IPS DF 19.7 (cell line): ENCODE data around the gene CCNF.

ENCODE experiments used
- DNase-seq: peaks from one replicate; pipeline ENCODE4 v3.0.0-alpha.2; 2013; ENCODE audit warnings: low read depth, low spot score

Gene CCNF

DNA sequence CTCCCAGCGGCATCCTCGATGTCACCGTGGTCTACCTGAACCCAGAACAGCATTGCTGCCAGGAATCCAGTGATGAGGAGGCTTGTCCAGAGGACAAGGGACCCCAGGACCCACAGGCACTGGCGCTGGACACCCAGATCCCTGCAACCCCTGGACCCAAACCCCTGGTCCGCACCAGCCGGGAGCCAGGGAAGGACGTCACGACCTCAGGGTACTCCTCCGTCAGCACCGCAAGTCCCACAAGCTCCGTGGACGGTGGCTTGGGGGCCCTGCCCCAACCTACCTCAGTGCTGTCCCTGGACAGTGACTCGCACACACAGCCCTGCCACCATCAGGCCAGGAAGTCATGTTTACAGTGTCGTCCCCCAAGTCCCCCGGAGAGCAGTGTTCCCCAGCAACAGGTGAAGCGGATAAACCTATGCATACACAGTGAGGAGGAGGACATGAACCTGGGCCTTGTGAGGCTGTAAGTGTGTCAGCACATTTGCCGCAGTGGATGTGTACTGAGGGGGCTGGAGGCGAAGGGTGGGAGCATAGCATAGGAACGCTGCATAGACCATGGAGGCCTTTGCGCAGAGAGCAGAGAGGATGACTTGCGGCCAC lies 27.4 kb downstream of the CCNF start:
- no peak for DNase-seq

DNA sequence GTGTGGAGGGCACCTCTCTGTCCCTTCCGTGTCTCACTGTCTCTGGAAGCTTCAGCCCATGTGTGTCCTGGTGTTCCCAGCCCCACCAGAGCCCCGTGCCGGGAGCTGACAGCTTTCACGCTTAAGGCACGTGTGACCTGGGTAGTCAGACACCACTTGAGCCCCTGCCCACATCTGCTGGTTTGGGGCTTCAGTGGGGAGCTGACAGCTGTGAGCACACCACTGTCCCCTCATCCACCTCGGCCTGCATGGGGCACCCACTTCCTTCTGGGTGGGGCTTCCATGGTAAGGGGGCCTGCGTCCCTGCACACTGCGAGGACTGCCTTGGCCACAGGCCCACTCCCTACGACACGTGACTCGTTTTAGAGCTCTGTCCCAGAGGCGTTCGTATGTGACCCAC lies 28.0 kb downstream of the CCNF start:
- DNase-seq: no peak

DNA sequence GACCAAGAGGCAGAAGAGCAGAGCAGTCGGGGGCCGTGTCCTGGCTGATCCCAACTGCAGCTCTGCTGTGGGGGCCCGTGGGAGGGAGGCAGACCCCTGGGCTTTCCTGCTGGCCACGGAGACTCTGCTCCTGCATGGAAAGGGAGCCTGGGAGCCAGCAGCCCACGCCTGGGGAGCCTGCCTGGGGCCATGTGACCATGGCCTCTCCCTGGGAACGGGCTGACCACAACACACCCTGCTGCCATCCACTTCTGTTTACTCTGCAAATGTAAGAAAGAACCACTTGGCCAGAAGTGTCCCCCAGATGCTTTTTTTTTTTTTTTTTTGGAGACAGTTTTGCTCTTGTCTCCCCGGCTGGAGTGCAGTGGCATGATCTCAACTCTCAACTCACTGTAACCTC lies 28.7 kb downstream of the CCNF start:
- DNase-seq: no peak

DNA sequence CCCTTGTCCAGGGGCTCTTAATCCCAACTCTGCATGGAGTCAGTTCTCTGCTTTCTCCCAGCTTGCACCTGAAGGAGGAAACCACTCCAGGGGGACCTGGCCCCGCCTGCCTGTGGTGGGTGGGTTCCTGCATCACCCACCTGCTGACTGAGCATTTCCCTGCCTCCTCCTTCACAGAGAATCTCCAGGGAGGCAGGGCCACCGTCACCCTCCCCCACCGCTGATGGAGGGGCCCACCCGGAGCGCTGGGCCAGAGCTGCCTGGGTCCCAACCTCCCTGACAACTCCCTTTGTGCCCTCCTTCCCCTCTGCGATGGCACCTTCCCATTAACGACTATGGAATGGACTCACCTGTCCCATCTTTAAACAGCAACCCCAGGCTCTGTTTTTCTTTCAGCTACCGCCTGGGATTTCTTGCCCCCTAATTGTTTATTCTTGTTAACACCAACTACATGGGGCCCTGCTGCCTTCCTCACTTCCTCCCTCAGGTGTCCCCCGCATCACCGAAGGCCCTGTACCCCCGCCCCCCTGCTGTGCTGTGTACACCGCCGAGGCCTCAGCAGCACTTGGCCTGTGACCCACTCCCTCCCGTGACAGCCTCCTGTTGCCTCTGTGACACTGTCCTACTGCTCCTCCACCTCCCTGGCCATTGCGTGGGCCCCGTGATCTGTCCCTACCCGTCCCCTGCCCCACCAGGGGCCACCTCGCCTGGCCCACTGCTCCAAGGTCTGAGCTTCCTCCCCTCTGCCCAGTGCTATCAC lies 29.8 kb downstream of the CCNF start:
- no peak for DNase-seq

DNA sequence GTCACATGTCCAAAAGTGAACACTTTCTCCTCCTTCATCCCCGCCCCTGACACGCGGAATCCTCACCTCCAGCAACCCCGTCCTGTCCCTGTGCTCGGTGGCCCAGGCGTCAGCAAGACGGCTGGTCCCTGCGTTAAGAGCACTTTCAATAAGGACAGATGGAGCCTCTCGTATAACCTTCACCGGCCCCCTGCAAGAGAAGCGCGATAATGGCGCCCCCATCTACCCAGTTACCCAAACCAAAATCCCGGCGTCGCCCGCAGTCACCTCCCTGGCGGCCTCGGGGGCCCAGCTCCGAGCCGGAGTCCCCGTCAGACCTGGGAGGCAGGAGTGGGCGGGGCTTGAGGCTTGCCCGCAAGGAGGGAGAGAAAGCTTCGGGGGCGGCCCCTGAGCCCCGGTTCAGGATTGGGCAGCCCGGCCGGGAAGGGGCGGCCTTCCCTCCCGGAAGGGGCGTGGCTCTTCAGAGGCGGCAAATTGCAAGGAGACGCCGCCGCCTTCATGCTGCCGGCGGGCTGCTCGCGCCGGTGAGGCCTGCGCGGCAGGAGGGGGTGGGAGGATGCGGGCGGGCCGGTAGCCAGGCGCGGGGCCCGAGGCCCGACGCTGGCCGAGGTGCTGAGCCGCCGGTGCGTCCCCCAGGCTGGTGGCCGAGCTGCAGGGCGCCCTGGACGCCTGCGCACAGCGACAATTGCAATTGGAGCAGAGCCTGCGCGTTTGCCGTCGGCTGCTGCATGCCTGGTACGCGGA lies 30.6 kb downstream of the CCNF start, which contains the start of gene TEDC2:
TSS of gene TEDC2 (plus strand) at position 463 of the 744 bp plus-strand sequence. CDS start at position 499, 36 bp downstream.
- DNase-seq: peak; percentile 67

DNA sequence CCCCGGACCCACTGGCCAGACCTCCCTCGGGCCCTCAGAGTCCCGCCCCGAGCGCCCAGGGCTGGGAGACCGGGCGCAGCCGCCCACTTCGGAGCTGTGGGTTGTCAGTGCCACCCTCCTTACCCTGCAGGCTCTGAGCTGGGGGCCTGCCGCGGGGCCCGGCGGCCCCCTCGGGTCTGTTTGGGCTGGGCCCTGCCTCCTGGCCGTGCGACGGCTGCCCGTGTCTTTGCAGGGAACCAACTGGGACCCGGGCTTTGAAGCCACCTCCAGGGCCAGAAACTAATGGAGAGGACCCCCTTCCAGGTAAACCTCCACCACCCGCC lies 31.1 kb downstream of the CCNF start:
- DNase-seq: no peak

DNA sequence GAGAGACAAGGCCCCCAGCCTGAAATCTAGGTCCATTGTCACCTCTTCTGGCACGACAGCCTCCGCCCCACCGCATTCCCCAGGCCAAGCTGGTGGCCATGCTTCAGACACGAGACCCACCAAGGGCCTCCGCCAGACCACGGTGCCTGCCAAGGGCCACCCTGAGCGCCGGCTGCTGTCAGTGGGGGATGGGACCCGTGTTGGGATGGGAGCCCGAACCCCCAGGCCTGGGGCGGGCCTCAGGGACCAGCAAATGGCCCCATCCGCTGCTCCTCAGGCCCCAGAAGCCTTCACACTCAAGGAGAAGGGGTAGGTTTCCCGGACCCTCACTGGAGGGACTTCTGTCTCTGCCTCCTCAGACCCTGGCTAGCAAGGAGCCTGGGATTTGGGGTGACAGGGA lies 31.7 kb downstream of the CCNF start:
- no peak for DNase-seq

DNA sequence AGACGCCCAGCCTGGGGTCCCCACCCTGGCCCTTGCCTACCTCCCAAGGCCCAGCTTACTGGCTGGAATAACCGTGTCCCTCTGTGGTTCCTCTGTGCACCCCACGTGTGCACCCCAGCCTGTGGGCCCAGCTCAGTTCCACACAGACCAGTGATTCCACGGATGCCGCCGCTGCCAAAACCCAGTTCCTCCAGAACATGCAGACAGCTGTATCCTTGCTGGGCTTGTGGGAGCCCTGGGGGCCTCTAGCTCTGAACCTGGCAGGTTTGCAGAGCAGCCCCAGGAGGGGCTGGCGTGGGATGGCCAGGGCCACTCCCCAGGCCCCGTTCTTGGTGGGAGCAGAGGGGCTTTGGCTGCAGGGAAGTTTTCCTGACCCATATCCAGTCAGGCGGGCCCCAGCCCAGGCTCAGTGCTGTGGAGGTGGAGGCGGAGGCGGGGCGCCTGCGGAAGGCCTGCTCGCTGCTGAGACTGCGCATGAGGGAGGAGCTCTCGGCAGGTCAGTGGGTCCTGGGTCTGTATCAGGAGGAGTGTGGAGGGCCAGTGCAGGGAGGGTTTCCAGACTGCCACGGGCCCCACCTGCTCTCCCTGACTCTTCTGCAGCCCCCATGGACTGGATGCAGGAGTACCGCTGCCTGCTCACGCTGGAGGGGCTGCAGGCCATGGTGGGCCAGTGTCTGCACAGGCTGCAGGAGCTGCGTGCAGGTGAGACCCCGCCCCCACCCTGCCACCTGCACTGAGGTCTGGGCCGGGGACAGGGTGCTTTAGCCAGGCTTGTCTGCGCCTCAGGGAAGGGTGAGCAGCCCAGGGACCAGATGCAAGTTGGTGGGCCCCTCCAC lies 33.0 kb downstream of the CCNF start:
- no peak for DNase-seq

DNA sequence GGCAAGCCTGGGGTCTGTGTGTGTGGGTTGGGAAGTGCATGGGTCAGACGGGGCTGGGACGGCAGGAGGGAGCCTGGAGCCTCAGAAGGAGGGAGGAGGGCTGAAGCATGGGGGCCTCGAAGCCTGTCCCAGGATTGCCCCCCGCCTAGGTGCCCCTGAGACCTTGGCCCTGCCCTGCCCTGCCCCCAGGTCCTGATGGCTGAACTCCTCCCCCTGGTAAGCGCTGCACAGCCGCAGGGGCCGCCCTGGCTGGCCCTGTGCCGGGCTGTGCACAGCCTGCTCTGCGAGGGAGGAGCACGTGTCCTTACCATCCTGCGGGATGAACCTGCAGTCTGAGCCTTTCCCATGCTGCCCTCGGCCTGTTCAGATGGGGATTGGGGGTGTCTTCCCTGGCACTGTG lies 35.1 kb downstream of the CCNF start:
- no peak for DNase-seq

DNA sequence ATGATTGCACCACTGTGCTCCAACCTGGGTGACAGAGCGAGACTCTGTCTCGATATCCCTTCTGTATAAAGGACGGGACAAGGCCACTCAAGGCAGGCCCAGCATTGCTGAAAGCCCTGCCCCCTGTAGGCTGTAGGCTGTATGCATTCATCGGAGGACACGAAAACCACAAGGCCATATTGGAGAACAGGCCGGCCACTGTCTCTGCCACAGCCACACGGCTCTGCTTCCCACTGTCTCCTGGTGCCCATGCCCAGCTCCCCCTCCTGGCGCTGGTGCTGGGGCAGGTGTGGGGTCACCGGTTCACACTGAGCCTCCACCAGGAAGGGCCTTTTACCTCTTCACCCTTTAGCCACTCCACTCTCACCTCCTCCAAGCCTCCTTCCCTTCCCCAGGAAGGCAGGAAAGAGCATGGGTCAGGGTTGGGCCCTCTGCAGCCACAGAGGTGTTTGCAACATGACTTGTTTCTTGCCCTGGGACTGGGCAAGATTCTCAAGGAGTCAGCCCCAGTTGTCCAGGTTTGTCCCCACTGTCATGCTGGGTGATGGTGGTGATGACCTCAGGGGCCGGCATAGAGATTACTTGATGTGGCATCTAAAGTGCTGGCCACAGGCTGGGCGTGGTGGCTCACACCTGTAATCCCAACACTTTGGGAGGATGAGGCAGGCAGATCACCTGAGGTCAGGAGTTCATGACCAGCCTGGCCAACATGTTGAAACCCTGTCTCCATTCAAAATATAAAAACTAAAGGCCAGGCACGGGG lies 36.6 kb downstream of the CCNF start:
- no peak for DNase-seq

DNA sequence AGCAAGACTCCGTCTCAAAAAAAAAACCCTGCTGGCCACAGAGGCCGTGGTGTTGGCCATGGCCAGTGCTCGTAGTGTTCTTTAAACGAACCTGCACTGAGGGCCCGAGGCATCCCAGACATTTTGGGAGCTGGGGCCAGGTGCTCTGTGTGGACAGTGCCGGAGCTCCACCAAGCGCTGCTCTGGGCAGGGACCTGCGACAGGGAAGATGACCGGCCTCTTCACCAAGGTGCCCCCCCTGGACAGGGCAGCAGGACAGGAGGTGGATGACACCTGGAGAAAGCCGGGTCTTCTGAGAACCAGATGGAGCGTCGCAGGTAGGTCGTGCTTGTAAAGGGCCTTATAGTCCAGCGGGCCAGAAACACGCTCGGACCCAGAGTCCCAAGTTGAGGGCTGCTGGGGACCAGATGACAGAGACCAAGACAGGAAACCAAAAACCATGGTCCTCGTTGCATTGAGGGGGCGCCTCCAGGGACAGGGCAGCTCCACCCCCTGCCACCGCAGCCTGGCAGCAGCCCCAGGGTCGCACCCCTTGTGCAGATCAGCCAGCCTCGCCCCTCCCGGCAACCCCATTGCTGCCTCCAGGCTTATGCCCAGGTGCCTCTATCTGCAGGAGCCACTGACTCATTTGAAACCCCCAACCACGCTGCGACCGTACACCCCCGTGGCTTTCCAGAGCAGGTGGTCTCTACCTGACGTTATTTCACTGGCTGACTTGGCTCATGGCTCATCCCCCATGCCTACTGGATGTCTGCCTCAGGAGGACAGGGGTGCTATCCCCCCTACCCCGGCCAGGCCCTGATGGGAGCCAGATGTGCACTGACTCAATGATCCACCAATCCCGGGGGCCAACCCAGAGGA lies 37.6 kb downstream of the CCNF start:
- DNase-seq: no peak

DNA sequence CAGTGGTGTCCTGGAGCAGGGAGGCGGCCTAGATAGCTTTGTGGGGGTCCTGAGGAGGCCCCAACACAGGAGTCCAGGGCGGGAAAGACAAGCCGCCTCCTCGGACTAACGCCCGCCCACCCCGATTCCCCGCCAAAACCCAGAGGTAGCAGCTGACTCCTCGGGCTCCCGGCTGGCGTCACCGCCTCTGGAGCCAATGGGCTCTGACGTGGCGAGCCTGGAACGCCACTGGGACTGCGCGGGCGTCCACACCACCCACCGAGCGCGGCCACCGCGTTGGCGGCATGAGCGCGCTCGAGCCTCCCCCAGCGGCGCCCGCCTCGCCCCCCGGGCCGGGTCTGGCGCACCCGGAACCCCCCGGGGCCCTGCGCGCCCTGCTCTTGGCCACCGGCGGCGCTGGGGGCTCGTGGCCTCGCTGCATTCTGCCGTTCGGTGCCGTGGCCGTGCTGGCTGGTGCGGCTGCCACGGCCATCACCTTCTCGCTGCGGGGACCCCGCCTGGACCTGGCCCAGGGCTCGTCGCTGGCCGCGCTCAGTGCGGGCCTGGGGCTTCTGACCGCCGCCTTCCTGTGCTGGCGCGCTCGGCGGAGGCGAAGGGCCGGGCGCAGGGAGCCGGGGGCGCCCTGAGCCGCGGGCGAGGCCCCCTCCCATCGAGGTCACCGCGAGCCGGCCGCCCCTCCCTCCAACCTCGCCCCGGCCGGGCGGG lies 38.4 kb downstream of the CCNF start:
- DNase-seq: no peak

DNA sequence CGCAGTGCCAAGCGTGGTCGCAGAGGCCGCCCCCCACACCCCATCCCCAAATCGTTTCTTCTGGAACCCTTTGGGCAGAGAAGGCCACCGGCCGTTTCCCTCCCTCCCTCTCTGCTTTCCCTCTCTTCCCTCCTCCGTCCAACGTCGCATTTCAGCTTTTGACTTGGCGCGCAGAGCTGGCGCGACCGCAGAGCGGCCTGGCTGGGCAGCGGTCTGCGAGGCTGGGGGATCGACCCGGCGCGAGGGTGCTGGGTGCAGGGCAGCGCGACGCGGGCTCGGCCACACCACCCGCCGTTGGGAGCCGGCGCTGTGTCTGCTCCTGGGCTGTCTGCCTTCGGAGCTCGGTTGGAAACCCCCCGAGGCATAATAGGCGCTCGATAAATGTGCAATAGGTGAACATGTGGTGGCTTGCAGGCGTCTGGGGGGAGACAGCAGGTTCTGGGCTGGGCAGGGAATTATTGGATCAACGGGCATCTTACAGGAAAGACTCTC lies 39.0 kb downstream of the CCNF start:
- DNase-seq: no peak

DNA sequence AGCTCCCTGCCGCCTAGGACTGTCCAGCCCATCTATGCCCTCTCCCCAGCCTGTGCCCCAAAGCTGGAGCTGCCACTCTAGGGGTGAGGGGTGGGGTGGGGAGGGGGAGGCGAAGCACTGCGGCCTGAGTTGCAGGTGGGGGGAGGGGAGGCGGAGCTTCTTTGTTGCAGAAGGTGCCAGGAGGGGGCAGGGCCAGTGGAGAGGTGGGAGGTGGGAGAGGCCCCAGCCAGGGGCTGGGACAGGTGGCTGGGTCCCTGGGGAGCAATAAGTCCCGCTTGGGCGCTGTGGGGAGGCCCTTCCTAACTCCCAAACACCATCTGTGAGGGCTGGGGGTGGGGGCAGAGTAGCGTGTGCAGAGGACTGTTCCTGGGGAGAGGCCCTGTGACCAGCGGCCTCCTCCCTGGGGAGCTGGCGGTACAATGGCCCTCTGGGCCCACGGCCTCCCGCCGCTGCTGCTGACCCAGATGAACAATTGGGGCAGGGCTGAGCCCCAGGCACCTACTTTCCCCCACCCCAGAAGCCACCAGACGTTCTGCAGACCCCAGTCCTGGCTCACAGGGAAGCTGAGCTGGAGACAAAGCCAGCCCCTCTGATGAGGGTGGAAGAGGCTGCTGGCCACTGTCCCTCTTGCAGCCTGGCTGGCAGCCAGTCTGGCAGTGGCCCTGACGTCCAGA lies 39.6 kb downstream of the CCNF start:
- no peak for DNase-seq

DNA sequence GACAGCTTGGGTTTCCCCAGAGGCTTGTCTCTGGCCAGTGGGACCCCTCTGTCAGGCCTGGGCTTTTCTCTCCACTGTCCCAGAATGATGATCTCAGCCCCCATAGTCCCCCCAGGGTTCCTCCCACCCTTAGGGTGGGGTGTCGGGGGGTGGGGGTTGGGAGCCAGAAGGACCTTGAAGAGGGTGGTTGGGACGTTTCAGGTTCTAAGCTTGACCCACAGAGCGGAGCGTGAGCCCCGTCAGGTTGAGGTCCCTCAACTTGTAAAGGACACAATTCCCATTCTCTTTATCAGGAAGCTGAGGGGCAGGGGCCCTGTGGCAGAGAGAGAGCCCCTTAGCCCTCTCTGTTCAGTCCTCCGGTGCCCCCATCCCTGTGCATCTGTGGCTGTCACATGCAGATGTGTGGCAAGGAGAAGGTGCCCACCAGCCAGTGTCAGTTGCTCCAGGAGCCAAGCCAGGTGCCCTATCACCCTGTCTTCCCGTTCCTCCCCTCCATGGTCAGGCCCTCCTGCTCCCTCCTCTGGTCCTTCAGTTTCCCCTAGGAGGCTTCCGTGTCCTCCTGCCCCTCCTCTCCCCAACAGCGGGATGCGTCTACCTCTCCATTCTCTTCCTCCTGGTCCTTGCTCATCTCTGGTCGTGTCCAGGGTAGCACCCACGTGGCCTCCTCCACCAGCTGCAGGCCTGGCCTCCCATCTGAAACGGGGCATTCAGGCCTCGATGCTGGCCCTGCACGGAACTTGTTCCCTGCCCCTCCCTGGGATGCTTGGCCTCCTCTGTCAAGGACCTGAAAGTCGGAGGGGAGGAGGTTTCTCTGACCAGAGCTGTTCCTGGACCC lies 40.4 kb downstream of the CCNF start:
- no peak for DNase-seq

DNA sequence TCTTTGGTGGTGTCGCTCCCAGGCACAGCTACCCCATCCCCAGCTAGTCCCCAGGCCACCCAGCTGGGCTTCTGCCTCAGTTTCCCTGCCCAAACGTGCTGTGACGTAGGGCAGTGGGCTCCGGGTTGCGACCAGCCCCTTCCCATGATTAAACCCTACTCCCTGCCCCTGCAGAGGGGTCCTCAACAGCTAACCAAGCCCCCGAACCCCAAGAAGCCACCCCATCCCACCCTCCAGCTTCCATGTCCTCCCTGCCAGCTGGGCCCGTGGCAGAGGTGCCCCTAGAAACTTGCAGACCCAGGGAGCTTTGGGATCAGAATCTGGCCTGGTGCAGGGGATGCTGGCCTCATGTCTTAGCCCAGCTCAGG lies 41.0 kb downstream of the CCNF start:
- DNase-seq: no peak

DNA sequence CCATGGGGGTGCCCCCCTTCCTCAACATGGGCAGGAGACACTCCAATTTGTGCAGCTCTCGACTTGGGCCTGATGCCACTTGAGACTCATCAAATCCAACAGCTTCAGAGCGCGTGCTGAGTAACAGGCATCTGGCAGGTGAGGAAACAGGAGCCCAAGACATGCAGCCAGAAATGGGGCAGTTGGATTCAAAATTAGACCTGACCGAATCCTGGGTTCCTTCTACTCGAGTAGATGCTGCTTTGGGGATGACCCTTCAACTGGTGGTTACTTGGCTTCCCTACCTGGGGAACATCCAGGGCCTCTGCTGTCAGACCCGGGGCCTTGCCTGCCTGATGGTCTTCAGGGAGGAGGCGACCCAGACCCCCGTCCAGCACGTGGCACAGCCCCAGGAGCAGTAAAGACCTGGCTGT lies 41.4 kb downstream of the CCNF start:
- DNase-seq: no peak

DNA sequence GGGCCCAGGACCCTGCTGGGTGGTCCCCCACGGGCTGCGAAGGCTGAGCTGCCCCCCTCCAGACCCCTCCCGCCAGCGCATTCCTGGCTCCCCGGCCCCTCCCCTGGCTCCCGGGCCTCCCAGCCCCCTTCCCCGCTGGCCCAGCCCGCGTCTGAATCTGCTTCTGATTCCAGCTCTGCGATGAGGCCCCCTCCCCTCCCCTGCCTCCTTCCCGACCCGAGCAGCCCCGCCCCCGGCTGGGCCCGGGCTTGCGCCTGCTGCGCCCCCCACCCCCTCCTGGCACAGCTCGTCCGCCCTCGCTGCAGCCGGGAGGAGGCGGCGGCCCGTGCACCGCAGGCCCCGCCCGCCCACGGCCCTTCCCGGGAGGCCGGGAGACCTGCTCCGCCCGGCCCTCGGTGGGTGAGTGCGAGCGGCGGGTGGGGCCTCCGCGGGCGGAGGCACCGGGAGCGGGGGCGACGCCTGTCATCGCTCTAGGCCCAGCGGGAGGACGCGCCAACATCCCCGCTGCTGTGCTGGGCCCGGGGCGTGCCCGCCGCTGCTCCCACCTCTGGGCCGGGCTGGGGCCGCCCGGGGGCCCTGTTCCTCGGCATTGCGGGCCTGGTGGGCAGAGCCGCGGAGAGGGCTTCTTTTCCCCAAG lies 41.9 kb downstream of the CCNF start, which contains the start of gene NTN3:
TSS of gene NTN3 (plus strand) at position 282 of the 637 bp plus-strand sequence. CDS start 405 bp downstream, outside the sequence.
- DNase-seq: no peak
